ENCODE measurements around the gene HRH3. TPM values are rescaled to one million over a fixed set of nuclear protein-coding genes. Genes with fewer than 3 reads are reported as not detected.

HRH3 gene
- total RNA-seq, 4 donors from 2014 or later = not detected

- TF ChIP-seq POLR2A (IDR thresholded peaks at IDR 0.05) = no peak
- no peak for TF ChIP-seq EP300 (IDR thresholded peaks at IDR 0.05)
- no peak for TF ChIP-seq POLR2AphosphoS5 (IDR thresholded peaks at IDR 0.05)
- no peak for TF ChIP-seq CTCF (IDR thresholded peaks at IDR 0.05)
- H3K27me3 ChIP-seq = peaks cover 5% of the 10 kb centered on the region
- H3K36me3 ChIP-seq = no peaks in the 10 kb centered on the region
- peak overlapping the region; percentile 80 for H3K27ac ChIP-seq
- 71% methylated on average over 3 of the region's 4 CpGs for WGBS
- peaks cover 44% of the 10 kb centered on the region for H3K4me1 ChIP-seq
- H3K4me3 ChIP-seq = no peak overlapping the region
- DNase-seq (ENCODE audit: low spot score in 2 of 2) = no peak
- H3K9me3 ChIP-seq = no peaks in the 10 kb centered on the region
These were observed 13.6 kb upstream of the HRH3 start for GRCh38 chr20:62233684-62234083.

GRCh38 chr20:62232770-62233645 is 12.9 kb upstream of the HRH3 start:
- H3K27me3 ChIP-seq = peaks cover 10% of the 10 kb centered on the region
- WGBS = 51% methylated on average over 15 of the region's 18 CpGs
- no peak for TF ChIP-seq POLR2A (IDR thresholded peaks at IDR 0.05)
- TF ChIP-seq POLR2AphosphoS5 (IDR thresholded peaks at IDR 0.05) = no peak
- no peak for TF ChIP-seq EP300 (IDR thresholded peaks at IDR 0.05)
- TF ChIP-seq CTCF (IDR thresholded peaks at IDR 0.05) = no peak
- peak overlapping the region; percentile 80 for H3K27ac ChIP-seq
- no peaks in the 10 kb centered on the region for H3K9me3 ChIP-seq
- peaks cover 49% of the 10 kb centered on the region for H3K4me1 ChIP-seq
- H3K4me3 ChIP-seq = no peak overlapping the region
- no peak for DNase-seq (ENCODE audit: low spot score in 2 of 2)
- no peaks in the 10 kb centered on the region for H3K36me3 ChIP-seq

- DNase-seq (ENCODE audit: low spot score in 2 of 2) = no peak
- H3K27me3 ChIP-seq = peaks cover 14% of the 10 kb centered on the region
These were observed 12.1 kb upstream of the HRH3 start for GRCh38 chr20:62232194-62232593.

GRCh38 chr20:62231292-62231691 is 11.2 kb upstream of the HRH3 start:
- WGBS = 71% methylated on average over 3 of the region's 6 CpGs
- TF ChIP-seq POLR2AphosphoS5 (IDR thresholded peaks at IDR 0.05) (no peak), CTCF (IDR thresholded peaks at IDR 0.05) (no peak), EP300 (IDR thresholded peaks at IDR 0.05) (no peak), POLR2A (IDR thresholded peaks at IDR 0.05) (no peak)

More at GRCh38 chr20:62232194-62232593, 12.1 kb upstream of the HRH3 start:
- Histone ChIP-seq H3K9me3 (no peaks in the 10 kb centered on the region), H3K4me3 (no peak overlapping the region), H3K4me1 (peaks cover 45% of the 10 kb centered on the region), H3K36me3 (no peaks in the 10 kb centered on the region), H3K27ac (peak overlapping the region; percentile 80)
- TF ChIP-seq POLR2AphosphoS5 (IDR thresholded peaks at IDR 0.05) = peak in 1 of 3 donors; percentile 82
- no peak for TF ChIP-seq EP300 (IDR thresholded peaks at IDR 0.05)
- WGBS = no CpG with 5 or more reads among the region's 7 CpGs

GRCh38 chr20:62230696-62231095 is 10.6 kb upstream of the HRH3 start:
- H3K9me3 ChIP-seq = no peaks in the 10 kb centered on the region
- peaks cover 29% of the 10 kb centered on the region for H3K27me3 ChIP-seq
- DNase-seq (ENCODE audit: low spot score in 2 of 2) = no peak
- WGBS = 88% methylated on average over 10 of the region's 10 CpGs
- no peak overlapping the region for H3K4me3 ChIP-seq
- no peak overlapping the region for H3K27ac ChIP-seq
- H3K36me3 ChIP-seq = no peaks in the 10 kb centered on the region
- H3K4me1 ChIP-seq = peaks cover 48% of the 10 kb centered on the region
- no peak for TF ChIP-seq CTCF (IDR thresholded peaks at IDR 0.05)
- TF ChIP-seq POLR2A (IDR thresholded peaks at IDR 0.05) = no peak
- TF ChIP-seq EP300 (IDR thresholded peaks at IDR 0.05) = no peak
- no peak for TF ChIP-seq POLR2AphosphoS5 (IDR thresholded peaks at IDR 0.05)

More at GRCh38 chr20:62231292-62231691, 11.2 kb upstream of the HRH3 start:
- H3K27me3 ChIP-seq = peaks cover 23% of the 10 kb centered on the region
- H3K9me3 ChIP-seq = no peaks in the 10 kb centered on the region
- no peaks in the 10 kb centered on the region for H3K36me3 ChIP-seq
- H3K4me1 ChIP-seq = peaks cover 48% of the 10 kb centered on the region
- no peak for DNase-seq (ENCODE audit: low spot score in 2 of 2)
- no peak overlapping the region for H3K4me3 ChIP-seq
- no peak overlapping the region for H3K27ac ChIP-seq

Measured in suprapubic skin (tissue), 4 donors.